K562 (cell line): ENCODE results near the gene RAB3C. TPM values are rescaled to one million over a fixed set of nuclear protein-coding genes. Genes with fewer than 3 reads are reported as not detected.

Experiments
- ATAC-seq: fragments of 200-7000 bp; cut with Tn5 transposase; 3 replicates; pipeline ENCODE4 v1.9.1; 2020; ENCODE audit warnings: moderate library complexity
- BruUV-seq: library from RNA; stranded (reverse); fragments of 400-500 nt; replicated peaks from 2 replicates; lab custom pipeline; 2021; lab: Mats Ljungman, UMichigan
- CTCF ChIA-PET: fragments of 300-600 bp; formaldehyde crosslinking; extraction: SDS; loops from one replicate; lab custom pipeline; 2021; ENCODE audit warnings: low intra/inter-chr PET ratio; lab: Yijun Ruan, JAX
- POLR2A ChIA-PET: fragments of 300-600, 350-650 bp; sonication (Branson Sonifier 250); formaldehyde crosslinking; extraction: SDS; loops from one replicate; lab custom pipeline; 2021; ENCODE audit warnings: antibody characterized with exemption, inconsistent platforms; lab: Yijun Ruan, JAX
- DNase-seq, 4 experiments: peaks; one replicate each; pipeline versions ENCODE4 v3.0.0 to v3.0.0-alpha.2; 2011 to 2018; ENCODE audit warnings: low spot score in 3 of 4, mixed read lengths in 3 of 4; ENCODE audit errors: extremely low read depth in 1 of 4
- FAIRE-seq: peaks from 2 replicates; lab custom pipeline; 2011; peaks lifted over from hg19 to GRCh38; lab: Jason Lieb, UNC
- H2AFZ ChIP-seq: 2 replicates; pipeline ENCODE4 v1.6.0; 2011; ENCODE audit warnings: low read depth, low read length, control low read depth, inconsistent platforms
- H3K27ac ChIP-seq: fragments of 200-600 bp; 3 replicates; pipeline ENCODE4 v1.8.0; 2011; ENCODE audit warnings: low read depth, mild to moderate bottlenecking, control low read depth, inconsistent platforms, low read length, moderate library complexity, mixed read lengths; ENCODE audit errors: extremely low read depth
- H3K27me3 ChIP-seq, 2 experiments: fragments of 300-600 bp in 1 of 2; 2 replicates in 1 of 2; 3 replicates in 1 of 2; pipeline versions ENCODE4 v1.6.0 to v1.8.0; 2011; ENCODE audit warnings: inconsistent platforms in 2 of 2, low read length in 2 of 2, mild to moderate bottlenecking in 1 of 2, mixed read lengths in 1 of 2, moderate library complexity in 1 of 2; ENCODE audit not compliant: control insufficient read depth in 2 of 2, insufficient read depth in 2 of 2
- H3K36me3 ChIP-seq: fragments of 300-600 bp; 3 replicates; pipeline ENCODE4 v1.8.0; 2011; ENCODE audit warnings: mild to moderate bottlenecking, low read length, inconsistent platforms; ENCODE audit not compliant: control insufficient read depth, insufficient read depth
- H3K4me1 ChIP-seq, 2 experiments: fragments of 200-600 bp in 1 of 2; replicated peaks in 1 of 2; 2 replicates in 1 of 2; 3 replicates in 1 of 2; pipeline versions ENCODE4 v1.5.1 to v1.8.0; 2011; ENCODE audit warnings: inconsistent platforms in 2 of 2, low read length in 2 of 2, mild to moderate bottlenecking in 1 of 2, mixed read lengths in 1 of 2, moderate library complexity in 1 of 2; ENCODE audit not compliant: control insufficient read depth in 2 of 2, insufficient read depth in 2 of 2
- H3K4me2 ChIP-seq: 2 replicates; pipeline ENCODE4 v1.6.1; 2011; ENCODE audit warnings: low read length, control low read depth, inconsistent platforms, mixed read lengths; ENCODE audit not compliant: insufficient read depth
- H3K4me3 ChIP-seq: fragments of 200-600 bp; sonication (generic), shearing (Covaris generic); 2 replicates; pipeline ENCODE4 v1.5.1; 2016; ENCODE audit warnings: control low read depth, inconsistent platforms
- H3K79me2 ChIP-seq: fragments of 200-600 bp; 3 replicates; pipeline ENCODE4 v1.8.0; 2011; ENCODE audit warnings: low read length, inconsistent platforms; ENCODE audit not compliant: control insufficient read depth, insufficient read depth
- H3K9ac ChIP-seq, 2 experiments: 2 replicates each; pipeline versions ENCODE4 v1.6.0 to v1.6.1; 2011; ENCODE audit warnings: low read depth in 2 of 2, low read length in 2 of 2, control low read depth in 1 of 2, inconsistent platforms in 1 of 2, mild to moderate bottlenecking in 1 of 2, mixed read lengths in 1 of 2; ENCODE audit not compliant: insufficient read depth in 1 of 2
- H3K9me1 ChIP-seq: one replicate; pipeline ENCODE4 v1.6.0; 2011; ENCODE audit warnings: inconsistent platforms, mild to moderate bottlenecking, low read length, moderate library complexity; ENCODE audit not compliant: control insufficient read depth, insufficient read depth
- H3K9me3 ChIP-seq: replicated peaks from 2 replicates; pipeline ENCODE4 v1.5.1; 2011; ENCODE audit warnings: low read depth, low read length, inconsistent platforms; ENCODE audit not compliant: control insufficient read depth, insufficient read depth
- H4K20me1 ChIP-seq: replicated peaks from 2 replicates; pipeline ENCODE4 v1.6.1; 2011; ENCODE audit warnings: low read length, inconsistent platforms, mixed read lengths; ENCODE audit not compliant: control insufficient read depth, insufficient read depth
- CC2D1A ChIP-seq: fragments of 450-650 bp; IDR thresholded peaks from 2 replicates; pipeline ENCODE4 v1.6.1; 2017; ENCODE audit warnings: mild to moderate bottlenecking
- ZNF347 ChIP-seq: fragments of 450-650 bp; formaldehyde crosslinking; IDR thresholded peaks from 2 replicates; pipeline ENCODE4 v1.4.0; 2020; ENCODE audit warnings: low read depth, mild to moderate bottlenecking, moderate library complexity
- WGBS: fragments of 100-300 bp; shearing (Covaris generic); methylation state at CpG from one replicate; pipeline ENCODE4 v1.1.6; 2016; ENCODE audit warnings: low coverage, mixed read lengths; ENCODE audit not compliant: insufficient coverage; ENCODE audit errors: missing lambda C conversion rate; 5-methylcytosine and 5-hydroxymethylcytosine counted together
- in situ Hi-C: fragments of 300-500 bp; cut with MboI; formaldehyde crosslinking; loops from 4 replicates; pipeline ENCODE4 v1.15.0; 2018; ENCODE audit warnings: inconsistent platforms, mixed read lengths
- intact Hi-C: fragments of 100-400 bp; cut with micrococcal nuclease; formaldehyde crosslinking; loops from 2 replicates; pipeline ENCODE4 v1.14.2; 2022
- polyA plus RNA-seq, 8 experiments: library from polyadenylated mRNA; depleted of rRNA in 4 of 8; stranded (reverse) in 5 of 8; unstranded in 3 of 8; fragments of >200 nt; fragmentation: Nextera tagmentation in 2 of 8; fragmentation: Illumina TruSeq in 1 of 8; extraction: Ambion mirVana in 2 of 8; extraction: Trizol in 1 of 8; gene quantifications; 2 replicates each; pipeline versions ENCODE4 v1.2.1 to v1.2.3, GENCODE V29; 2011 to 2014; ENCODE audit warnings: inconsistent platforms in 1 of 8, missing spikeins in 1 of 8
- total RNA-seq, 7 experiments: library from RNA; depleted of rRNA in 6 of 7; stranded (reverse); fragments of >200 nt in 6 of 7; fragmentation: Illumina TruSeq in 2 of 7; extraction: Trizol in 2 of 7; gene quantifications; 2 replicates each; pipeline versions ENCODE4 v1.2.1 to v1.2.3, GENCODE V29; 2011 to 2021; ENCODE audit warnings: low replicate concordance in 1 of 7

RAB3C gene
- total and polyA plus RNA-seq, 9 of the 15 experiments (the other 6 are each of a cell fraction or from before 2014, with no cell fraction given), result not detected

GRCh38 chr5:58898006-58898405, 315.1 kb downstream of the RAB3C start:
- no peak for FAIRE-seq
- BruUV-seq, result no TSS peak
- DNase-seq, result no peak
- no peaks in the 10 kb centered on the region for H3K27me3 ChIP-seq
- no peak overlapping the region for H3K27ac ChIP-seq
- H3K9me1 ChIP-seq, result no peaks in the 10 kb centered on the region
- ATAC-seq, result no peak
- in situ Hi-C loops (loop anchor here (25.0 kb wide), 1 partner anchor 889 kb away; no protein-coding TSS in a partner anchor), intact Hi-C loops (no loop called here)
- H3K79me2 ChIP-seq, result no peaks in the 10 kb centered on the region
- CTCF ChIA-PET, result no interaction called here
- H4K20me1 ChIP-seq, result no peaks in the 10 kb centered on the region
- 0% methylated on average over 4 of the region's 4 CpGs for WGBS
- POLR2A ChIA-PET, result no interaction called here
- H3K4me2 ChIP-seq, result no peak overlapping the region
- H2AFZ ChIP-seq, result no peak overlapping the region
- H3K4me1 ChIP-seq, result no peaks in the 10 kb centered on the region
- no peaks in the 10 kb centered on the region for H3K9me3 ChIP-seq
- H3K36me3 ChIP-seq, result no peaks in the 10 kb centered on the region
- no peak overlapping the region for H3K4me3 ChIP-seq
- no peak for TF ChIP-seq ZNF347 (CRISPR knock-in tag)
- H3K9ac ChIP-seq, result no peak overlapping the region

DNA sequence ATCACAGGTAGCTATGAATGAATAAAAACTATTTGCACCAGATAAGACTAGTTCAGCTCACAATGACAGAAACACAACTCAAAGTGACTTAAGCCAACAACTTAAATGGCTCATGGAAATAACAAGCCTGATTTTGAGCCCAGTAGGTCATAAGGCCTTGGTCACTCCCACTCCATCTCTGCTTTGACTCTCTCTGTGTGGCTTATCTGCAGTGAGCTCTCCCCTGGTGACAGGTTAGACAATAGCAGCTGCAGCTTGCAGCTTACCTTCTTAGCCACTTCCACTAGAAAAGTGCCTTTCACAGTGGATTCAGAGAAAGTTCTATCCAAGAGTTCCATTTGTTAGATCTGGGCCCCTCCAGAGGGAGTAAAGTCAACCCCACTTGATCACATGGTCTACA, 315.7 kb downstream of the RAB3C start:
- no peaks in the 10 kb centered on the region for H3K9me1 ChIP-seq
- H3K4me3 ChIP-seq, result no peak overlapping the region
- no peak for FAIRE-seq
- no peaks in the 10 kb centered on the region for H3K27me3 ChIP-seq
- intact Hi-C loops (no loop called here), in situ Hi-C loops (loop anchor here (25.0 kb wide), 1 partner anchor 889 kb away; no protein-coding TSS in a partner anchor)
- no peaks in the 10 kb centered on the region for H3K9me3 ChIP-seq
- no TSS peak for BruUV-seq
- no peaks in the 10 kb centered on the region for H4K20me1 ChIP-seq
- CTCF ChIA-PET, result no interaction called here
- no peak for TF ChIP-seq CC2D1A
- H3K27ac ChIP-seq, result no peak overlapping the region
- POLR2A ChIA-PET, result no interaction called here
- H3K79me2 ChIP-seq, result no peaks in the 10 kb centered on the region
- ATAC-seq, result no peak
- no peak overlapping the region for H3K4me2 ChIP-seq
- H2AFZ ChIP-seq, result no peak overlapping the region
- no peaks in the 10 kb centered on the region for H3K36me3 ChIP-seq
- no peaks in the 10 kb centered on the region for H3K4me1 ChIP-seq
- no peak overlapping the region for H3K9ac ChIP-seq
- DNase-seq, result no peak
